Fibroblast of lung (primary cell): ENCODE measurements around the gene FLVCR1. TPM values are rescaled to one million over a fixed set of nuclear protein-coding genes. Genes with fewer than 3 reads are reported as not detected.
A peak's percentile ranks its signal among the peaks of the same experiment; 100 is the strongest.

Experiments used
- DNase-seq, 2 donors: peaks; one replicate each; pipeline versions ENCODE4 v3.0.0 to v3.0.0-alpha.2; 2010; ENCODE audit warnings: low read depth in 2 of 2
- H2AFZ ChIP-seq: 2 replicates; pipeline ENCODE4 v1.5.1; 2012; ENCODE audit warnings: low read length, control low read depth, inconsistent platforms
- H3K27ac ChIP-seq: 2 replicates; pipeline ENCODE4 v1.5.1; 2011; ENCODE audit warnings: low read length, control low read depth; ENCODE audit not compliant: insufficient read depth
- H3K27me3 ChIP-seq: 2 replicates; pipeline ENCODE4 v1.5.1; 2011; ENCODE audit warnings: mild to moderate bottlenecking, low read length; ENCODE audit not compliant: control insufficient read depth, insufficient read depth
- H3K36me3 ChIP-seq: 2 replicates; pipeline ENCODE4 v1.5.1; 2011; ENCODE audit warnings: low read length; ENCODE audit not compliant: control insufficient read depth, insufficient read depth
- H3K4me1 ChIP-seq: 2 replicates; pipeline ENCODE4 v1.5.1; 2011; ENCODE audit warnings: low read length; ENCODE audit not compliant: control insufficient read depth, insufficient read depth; ENCODE audit errors: extremely low read depth
- H3K4me2 ChIP-seq: 2 replicates; pipeline ENCODE4 v1.5.1; 2011; ENCODE audit warnings: low read length, control low read depth; ENCODE audit not compliant: insufficient read depth; ENCODE audit errors: extremely low read depth
- H3K4me3 ChIP-seq, 4 experiments: fragments of 200-600 bp in 1 of 4; sonication (generic) in 1 of 4; replicated peaks in 1 of 4; 2 replicates each; pipeline ENCODE4 v1.5.1; 2011 to 2016; ENCODE audit warnings: low read length in 4 of 4, low read depth in 3 of 4, mild to moderate bottlenecking in 3 of 4, control low read depth in 2 of 4, inconsistent platforms in 1 of 4, mixed read lengths in 1 of 4; ENCODE audit not compliant: insufficient read depth in 1 of 4; ENCODE audit errors: control extremely low read depth in 1 of 4
- H3K79me2 ChIP-seq: 2 replicates; pipeline ENCODE4 v1.5.1; 2012; ENCODE audit warnings: mild to moderate bottlenecking, low read length, inconsistent platforms; ENCODE audit not compliant: control insufficient read depth, insufficient read depth
- H3K9ac ChIP-seq: 2 replicates; pipeline ENCODE4 v1.5.1; 2011; ENCODE audit warnings: mild to moderate bottlenecking, low read length, control low read depth; ENCODE audit not compliant: insufficient read depth
- H3K9me3 ChIP-seq: 2 replicates; pipeline ENCODE4 v1.5.1; 2012; ENCODE audit warnings: low read depth, low read length; ENCODE audit not compliant: control insufficient read depth, insufficient read depth
- H4K20me1 ChIP-seq: 2 replicates; pipeline ENCODE4 v1.5.1; 2011; ENCODE audit warnings: low read length; ENCODE audit not compliant: control insufficient read depth, insufficient read depth; ENCODE audit errors: extremely low read depth
- CTCF ChIP-seq, 2 donors: IDR thresholded peaks in 1 of 2; conservative IDR thresholded peaks in 1 of 2; 1 replicate in 1 of 2; 2 replicates in 1 of 2; pipeline ENCODE4 v1.5.1; 2011 to 2012; ENCODE audit warnings: low read length in 2 of 2, control low read depth in 1 of 2, inconsistent platforms in 1 of 2, low read depth in 1 of 2, mild to moderate bottlenecking in 1 of 2
- EZH2 ChIP-seq: IDR thresholded peaks from 2 replicates; pipeline ENCODE4 v1.5.1; 2012; ENCODE audit warnings: low read length, control low read depth, mild to moderate bottlenecking; ENCODE audit errors: missing control alignments
- polyA plus RNA-seq, 2 donors: library from polyadenylated mRNA; depleted of rRNA in 1 of 2; stranded (reverse) in 1 of 2; unstranded in 1 of 2; fragments of >200 nt; gene quantifications; 2 replicates each; pipeline ENCODE4 v1.2.1, GENCODE V29; 2011 to 2012; ENCODE audit warnings: missing spikeins in 1 of 2
- total RNA-seq: library from RNA; depleted of rRNA; stranded (reverse); fragments of >200 nt; gene quantifications from 2 replicates; pipeline ENCODE4 v1.2.1, GENCODE V29; 2014

Gene FLVCR1
- total and polyA plus RNA-seq, 2 donors (not counting 1 experiment from before 2014, with no cell fraction given), result 2.5 to 7.3 TPM

GRCh38 chr1:212914789-212915188, 56.7 kb downstream of the FLVCR1 start:
- Histone ChIP-seq H3K9me3 (no peaks in the 10 kb centered on the region), H3K4me3 (no peak overlapping the region), H3K27me3 (peaks cover 4% of the 10 kb centered on the region), H3K79me2 (no peaks in the 10 kb centered on the region), H3K9ac (no peak overlapping the region), H3K4me2 (no peak overlapping the region), H3K36me3 (no peaks in the 10 kb centered on the region), H3K27ac (no peak overlapping the region), H3K4me1 (no peaks in the 10 kb centered on the region), H2AFZ (no peak overlapping the region), H4K20me1 (no peaks in the 10 kb centered on the region)
- no peak for DNase-seq
- TF ChIP-seq EZH2 (no peak), CTCF (conservative IDR thresholded peaks at IDR 0.05 in 1 of 2, IDR thresholded peaks at IDR 0.05 in 1 of 2; ENCODE audit: low read depth in 1 of 2, low read length in 2 of 2) (no peak)

- no peaks in the 10 kb centered on the region for H3K36me3 ChIP-seq
- H3K4me2 ChIP-seq, result no peak overlapping the region
- peak; percentile 51 to 79 for DNase-seq
- H3K9me3 ChIP-seq, result no peaks in the 10 kb centered on the region
- TF ChIP-seq CTCF (conservative IDR thresholded peaks at IDR 0.05 in 1 of 2, IDR thresholded peaks at IDR 0.05 in 1 of 2; ENCODE audit: low read depth in 1 of 2, low read length in 2 of 2) (peak; percentile 41 to 62), EZH2 (no peak)
- peaks cover 4% of the 10 kb centered on the region for H3K27me3 ChIP-seq
- no peaks in the 10 kb centered on the region for H4K20me1 ChIP-seq
- no peak overlapping the region for H3K27ac ChIP-seq
- H2AFZ ChIP-seq, result no peak overlapping the region
- H3K9ac ChIP-seq, result no peak overlapping the region
- H3K79me2 ChIP-seq, result no peaks in the 10 kb centered on the region
- H3K4me1 ChIP-seq, result no peaks in the 10 kb centered on the region
- H3K4me3 ChIP-seq, result no peak overlapping the region
Measured at GRCh38 chr1:212915245-212916091, 57.4 kb downstream of the FLVCR1 start.

- TF ChIP-seq CTCF (conservative IDR thresholded peaks at IDR 0.05 in 1 of 2, IDR thresholded peaks at IDR 0.05 in 1 of 2; ENCODE audit: low read depth in 1 of 2, low read length in 2 of 2) (no peak), EZH2 (no peak)
- peaks cover 11% of the 10 kb centered on the region for H3K27me3 ChIP-seq
- H3K9ac ChIP-seq, result no peak overlapping the region
- no peaks in the 10 kb centered on the region for H3K79me2 ChIP-seq
- no peaks in the 10 kb centered on the region for H3K36me3 ChIP-seq
- H3K4me2 ChIP-seq, result peak overlapping the region; percentile 25
- peak overlapping the region in 1 of 4 experiments; percentile 4 for H3K4me3 ChIP-seq
- no peaks in the 10 kb centered on the region for H4K20me1 ChIP-seq
- DNase-seq, result peak; percentile 18 to 63
- H2AFZ ChIP-seq, result peak overlapping the region; percentile 59
- no peak overlapping the region for H3K27ac ChIP-seq
- H3K9me3 ChIP-seq, result no peaks in the 10 kb centered on the region
- H3K4me1 ChIP-seq, result no peaks in the 10 kb centered on the region
Measured at GRCh38 chr1:212916481-212917133, 58.5 kb downstream of the FLVCR1 start.
